ENCODE measurements around the gene CAMK2N1. TPM values are rescaled to one million over a fixed set of nuclear protein-coding genes. Genes with fewer than 3 reads are reported as not detected.

CAMK2N1 gene
- total RNA-seq, 2 donors from 2014 or later = 10.2 to 16.2 TPM

- no peaks in the 10 kb centered on the region for H3K36me3 Mint-ChIP-seq (ENCODE audit: low read depth)
- H3K27ac Mint-ChIP-seq = no peak overlapping the region
- no peaks in the 10 kb centered on the region for H3K4me1 ChIP-seq (ENCODE audit: control insufficient read depth, insufficient read depth, low read length)
- peaks cover 9% of the 10 kb centered on the region for H3K4me1 Mint-ChIP-seq
- no peak for TF ChIP-seq CTCF (conservative IDR thresholded peaks at IDR 0.05)
- no peak overlapping the region for H3K4me3 ChIP-seq (ENCODE audit: low read length)
- no peak overlapping the region for H3K9ac ChIP-seq (ENCODE audit: extremely low read depth, low read length, poor library complexity, severe bottlenecking)
- H3K27ac ChIP-seq (ENCODE audit: low read depth, low read length) = no peak overlapping the region
- H3K36me3 ChIP-seq (ENCODE audit: control insufficient read depth, insufficient read depth, low read length) = no peaks in the 10 kb centered on the region
- H3K27me3 Mint-ChIP-seq (ENCODE audit: insufficient read depth) = peaks cover 37% of the 10 kb centered on the region
- no peaks in the 10 kb centered on the region for H3K9me3 ChIP-seq (ENCODE audit: control insufficient read depth, low read length)
- H3K27me3 ChIP-seq (ENCODE audit: control insufficient read depth, insufficient read depth, low read length, poor library complexity, severe bottlenecking) = peaks cover 22% of the 10 kb centered on the region
- H3K9me3 Mint-ChIP-seq = peaks cover 2% of the 10 kb centered on the region
- H3K4me3 Mint-ChIP-seq = no peak overlapping the region
- DNase-seq = peak; percentile 88
- WGBS, 2 experiments (ENCODE audit: insufficient coverage in 1 of 2, insufficient read length in 1 of 2) = 6 to 36% methylated on average over 2 to 6 of the region's 6 CpGs
Observed at GRCh38 chr1:20440785-20441200, 45.2 kb downstream of the CAMK2N1 start.

GRCh38 chr1:20439282-20439681, 46.7 kb downstream of the CAMK2N1 start:
- H3K36me3 ChIP-seq (ENCODE audit: control insufficient read depth, insufficient read depth, low read length) = no peaks in the 10 kb centered on the region
- H3K9me3 ChIP-seq (ENCODE audit: control insufficient read depth, low read length) = no peaks in the 10 kb centered on the region
- H3K9ac ChIP-seq (ENCODE audit: extremely low read depth, low read length, poor library complexity, severe bottlenecking) = no peak overlapping the region
- H3K27ac ChIP-seq (ENCODE audit: low read depth, low read length) = no peak overlapping the region
- H3K27me3 Mint-ChIP-seq (ENCODE audit: insufficient read depth) = peaks cover 45% of the 10 kb centered on the region
- H3K4me1 Mint-ChIP-seq = peaks cover 9% of the 10 kb centered on the region
- no peak overlapping the region for H3K4me3 ChIP-seq (ENCODE audit: low read length)
- H3K36me3 Mint-ChIP-seq (ENCODE audit: low read depth) = no peaks in the 10 kb centered on the region
- peaks cover 30% of the 10 kb centered on the region for H3K27me3 ChIP-seq (ENCODE audit: control insufficient read depth, insufficient read depth, low read length, poor library complexity, severe bottlenecking)
- H3K9me3 Mint-ChIP-seq = peaks cover 2% of the 10 kb centered on the region
- H3K4me3 Mint-ChIP-seq = no peak overlapping the region
- H3K4me1 ChIP-seq (ENCODE audit: control insufficient read depth, insufficient read depth, low read length) = no peaks in the 10 kb centered on the region
- H3K27ac Mint-ChIP-seq = no peak overlapping the region
- no peak for TF ChIP-seq CTCF (conservative IDR thresholded peaks at IDR 0.05)
- DNase-seq = peak; percentile 75

GRCh38 chr1:20437640-20438039, 48.4 kb downstream of the CAMK2N1 start:
- Histone ChIP-seq H3K27ac (ENCODE audit: low read depth, low read length) (no peak overlapping the region), H3K9me3 (ENCODE audit: control insufficient read depth, low read length) (no peaks in the 10 kb centered on the region), H3K4me1 (ENCODE audit: control insufficient read depth, insufficient read depth, low read length) (no peaks in the 10 kb centered on the region), H3K36me3 (ENCODE audit: control insufficient read depth, insufficient read depth, low read length) (no peaks in the 10 kb centered on the region), H3K9ac (ENCODE audit: extremely low read depth, low read length, poor library complexity, severe bottlenecking) (no peak overlapping the region), H3K27me3 (ENCODE audit: control insufficient read depth, insufficient read depth, low read length, poor library complexity, severe bottlenecking) (peaks cover 30% of the 10 kb centered on the region), H3K4me3 (ENCODE audit: low read length) (no peak overlapping the region)
- TF ChIP-seq CTCF (conservative IDR thresholded peaks at IDR 0.05) = no peak
- WGBS, 2 experiments (ENCODE audit: insufficient coverage in 1 of 2, insufficient read length in 1 of 2) = 90 to 100% methylated on average over 1 to 2 of the region's 2 CpGs
- Mint-ChIP-seq H3K4me3 (no peak overlapping the region), H3K4me1 (peaks cover 9% of the 10 kb centered on the region), H3K27me3 (ENCODE audit: insufficient read depth) (peaks cover 54% of the 10 kb centered on the region), H3K27ac (no peak overlapping the region), H3K9me3 (peaks cover 2% of the 10 kb centered on the region), H3K36me3 (ENCODE audit: low read depth) (no peaks in the 10 kb centered on the region)
- no peak for DNase-seq

Data from endodermal cell (in vitro differentiated cells).